Stimulated activated naive B cell treated with anti-CD40 and anti-IgM and Interleukin-4, amounts not matched to agents 10 μg/mL and 1 μg/mL and 100 μg/mL, for 72 hours (primary cell): ENCODE data around the gene RHEBL1.
A peak's percentile ranks its signal among the peaks of the same experiment; 100 is the strongest.

ENCODE experiments used
- ATAC-seq, 2 donors: fragments of 150-1000 bp; cut with Tn5 transposase; replicated peaks; 2 replicates each; pipeline ENCODE4 v1.10.0; 2021; ENCODE audit warnings: moderate library complexity in 1 of 2
- DNase-seq: peaks from one replicate; pipeline ENCODE4 v3.0.0; 2021
- H3K27ac Mint-ChIP-seq: one replicate; pipeline ENCODE4 v1.8.0; 2022; ENCODE audit warnings: mild to moderate bottlenecking, mixed read lengths
- H3K27me3 Mint-ChIP-seq, 2 donors: one replicate each; pipeline ENCODE4 v1.8.0; 2022; ENCODE audit warnings: mixed read lengths in 2 of 2
- H3K36me3 Mint-ChIP-seq, 2 donors: one replicate each; pipeline ENCODE4 v1.8.0; 2022; ENCODE audit warnings: mixed read lengths in 2 of 2, mild to moderate bottlenecking in 1 of 2
- H3K4me1 Mint-ChIP-seq, 2 donors: one replicate each; pipeline ENCODE4 v1.8.0; 2022; ENCODE audit warnings: mixed read lengths in 2 of 2, mild to moderate bottlenecking in 1 of 2
- H3K4me3 Mint-ChIP-seq, 2 donors: one replicate each; pipeline ENCODE4 v1.8.0; 2022; ENCODE audit warnings: mild to moderate bottlenecking in 2 of 2, mixed read lengths in 2 of 2, moderate library complexity in 1 of 2
- H3K9me3 Mint-ChIP-seq, 2 donors: one replicate each; pipeline ENCODE4 v1.8.0; 2022; ENCODE audit warnings: mixed read lengths in 2 of 2, mild to moderate bottlenecking in 1 of 2

The RHEBL1 gene

GRCh38 chr12:49054524-49054923 is 15.3 kb downstream of the RHEBL1 start:
- H3K4me3 Mint-ChIP-seq: no peak overlapping the region
- DNase-seq (no peak), ATAC-seq (no peak)
- no peak overlapping the region for H3K27ac Mint-ChIP-seq
- peaks cover 50 to 73% of the 10 kb centered on the region in 2 donors for H3K4me1 Mint-ChIP-seq
- peaks cover 48 to 61% of the 10 kb centered on the region in 2 donors for H3K36me3 Mint-ChIP-seq
- no peaks in the 10 kb centered on the region for H3K27me3 Mint-ChIP-seq
- H3K9me3 Mint-ChIP-seq: no peaks in the 10 kb centered on the region

GRCh38 chr12:49054096-49054495 is 15.7 kb downstream of the RHEBL1 start:
- no peak overlapping the region for H3K27ac Mint-ChIP-seq
- ATAC-seq (no peak), DNase-seq (no peak)
- H3K9me3 Mint-ChIP-seq: no peaks in the 10 kb centered on the region
- no peaks in the 10 kb centered on the region for H3K27me3 Mint-ChIP-seq
- peaks cover 48 to 64% of the 10 kb centered on the region in 2 donors for H3K36me3 Mint-ChIP-seq
- no peak overlapping the region for H3K4me3 Mint-ChIP-seq
- peaks cover 49 to 69% of the 10 kb centered on the region in 2 donors for H3K4me1 Mint-ChIP-seq

- no peak for ATAC-seq
Measured at GRCh38 chr12:49052451-49053208, 17.1 kb downstream of the RHEBL1 start.

GRCh38 chr12:49051777-49052438 is 17.9 kb downstream of the RHEBL1 start:
- H3K9me3 Mint-ChIP-seq: no peaks in the 10 kb centered on the region
- H3K4me3 Mint-ChIP-seq: no peak overlapping the region
- peaks cover 63 to 77% of the 10 kb centered on the region in 2 donors for H3K36me3 Mint-ChIP-seq
- H3K4me1 Mint-ChIP-seq: peaks cover 32 to 47% of the 10 kb centered on the region in 2 donors
- ATAC-seq (no peak), DNase-seq (no peak)
- no peak overlapping the region for H3K27ac Mint-ChIP-seq
- no peaks in the 10 kb centered on the region for H3K27me3 Mint-ChIP-seq

More at GRCh38 chr12:49052451-49053208, 17.1 kb downstream of the RHEBL1 start:
- Mint-ChIP-seq H3K4me3 (no peak overlapping the region), H3K4me1 (peaks cover 39 to 54% of the 10 kb centered on the region in 2 donors), H3K36me3 (peaks cover 60 to 75% of the 10 kb centered on the region in 2 donors), H3K9me3 (no peaks in the 10 kb centered on the region), H3K27ac (no peak overlapping the region), H3K27me3 (no peaks in the 10 kb centered on the region)
- no peak for DNase-seq

- Mint-ChIP-seq H3K27me3 (no peaks in the 10 kb centered on the region), H3K9me3 (no peaks in the 10 kb centered on the region), H3K27ac (no peak overlapping the region), H3K36me3 (peaks cover 69 to 82% of the 10 kb centered on the region in 2 donors), H3K4me1 (peaks cover 26 to 42% of the 10 kb centered on the region in 2 donors), H3K4me3 (no peak overlapping the region)
- DNase-seq: no peak
- ATAC-seq: no peak
Measured at GRCh38 chr12:49051373-49051764, 18.4 kb downstream of the RHEBL1 start.

- no peak for DNase-seq
- no peaks in the 10 kb centered on the region for H3K27me3 Mint-ChIP-seq
- no peaks in the 10 kb centered on the region for H3K9me3 Mint-ChIP-seq
- H3K4me3 Mint-ChIP-seq: no peak overlapping the region
- H3K36me3 Mint-ChIP-seq: peaks cover 73 to 86% of the 10 kb centered on the region in 2 donors
- peak overlapping the region; percentile 51 for H3K27ac Mint-ChIP-seq
- no peak for ATAC-seq
- peaks cover 20 to 35% of the 10 kb centered on the region in 2 donors for H3K4me1 Mint-ChIP-seq
Measured at GRCh38 chr12:49050507-49051372, 19.0 kb downstream of the RHEBL1 start.

GRCh38 chr12:49049566-49050224 is 20.1 kb downstream of the RHEBL1 start:
- Mint-ChIP-seq H3K27ac (no peak overlapping the region), H3K4me3 (no peak overlapping the region), H3K27me3 (no peaks in the 10 kb centered on the region), H3K9me3 (no peaks in the 10 kb centered on the region), H3K4me1 (peaks cover 15 to 27% of the 10 kb centered on the region in 2 donors), H3K36me3 (peaks cover 71 to 88% of the 10 kb centered on the region in 2 donors)
- no peak for ATAC-seq
- DNase-seq: no peak

- Mint-ChIP-seq H3K4me3 (no peak overlapping the region), H3K27ac (no peak overlapping the region), H3K36me3 (peaks cover 70 to 90% of the 10 kb centered on the region in 2 donors), H3K27me3 (no peaks in the 10 kb centered on the region), H3K9me3 (no peaks in the 10 kb centered on the region), H3K4me1 (peaks cover 17 to 29% of the 10 kb centered on the region in 2 donors)
- DNase-seq (no peak), ATAC-seq (no peak)
Measured at GRCh38 chr12:49048953-49049352, 20.8 kb downstream of the RHEBL1 start.

GRCh38 chr12:49046129-49046895 is 23.5 kb downstream of the RHEBL1 start:
- Mint-ChIP-seq H3K36me3 (peaks cover 75 to 94% of the 10 kb centered on the region in 2 donors), H3K4me3 (no peak overlapping the region), H3K9me3 (no peaks in the 10 kb centered on the region), H3K27me3 (no peaks in the 10 kb centered on the region), H3K4me1 (peaks cover 10 to 23% of the 10 kb centered on the region in 2 donors), H3K27ac (no peak overlapping the region)
- DNase-seq (no peak), ATAC-seq (no peak)

- DNase-seq (no peak), ATAC-seq (no peak)
- peaks cover 11 to 16% of the 10 kb centered on the region in 2 donors for H3K4me1 Mint-ChIP-seq
- H3K4me3 Mint-ChIP-seq: no peak overlapping the region
- no peak overlapping the region for H3K27ac Mint-ChIP-seq
- H3K27me3 Mint-ChIP-seq: no peaks in the 10 kb centered on the region
- no peaks in the 10 kb centered on the region for H3K9me3 Mint-ChIP-seq
- peaks cover 75 to 92% of the 10 kb centered on the region in 2 donors for H3K36me3 Mint-ChIP-seq
Measured at GRCh38 chr12:49044660-49045059, 25.1 kb downstream of the RHEBL1 start.

GRCh38 chr12:49043856-49044258 is 25.9 kb downstream of the RHEBL1 start:
- peaks cover 78 to 90% of the 10 kb centered on the region in 2 donors for H3K36me3 Mint-ChIP-seq
- H3K27ac Mint-ChIP-seq: no peak overlapping the region
- peaks cover 11 to 16% of the 10 kb centered on the region in 2 donors for H3K4me1 Mint-ChIP-seq
- no peaks in the 10 kb centered on the region for H3K27me3 Mint-ChIP-seq
- no peaks in the 10 kb centered on the region for H3K9me3 Mint-ChIP-seq
- no peak overlapping the region for H3K4me3 Mint-ChIP-seq
- peak; percentile 83 to 91 for ATAC-seq
- DNase-seq: peak; percentile 29

GRCh38 chr12:49043241-49043640 is 26.5 kb downstream of the RHEBL1 start:
- no peaks in the 10 kb centered on the region for H3K9me3 Mint-ChIP-seq
- H3K27ac Mint-ChIP-seq: no peak overlapping the region

GRCh38 chr12:49041881-49042484 is 27.8 kb downstream of the RHEBL1 start:
- H3K27me3 Mint-ChIP-seq: no peaks in the 10 kb centered on the region
- H3K36me3 Mint-ChIP-seq: peaks cover 75 to 88% of the 10 kb centered on the region in 2 donors

More at GRCh38 chr12:49043241-49043640, 26.5 kb downstream of the RHEBL1 start:
- no peak for DNase-seq
- no peak for ATAC-seq
- Mint-ChIP-seq H3K4me1 (peaks cover 11 to 16% of the 10 kb centered on the region in 2 donors), H3K36me3 (peaks cover 77 to 90% of the 10 kb centered on the region in 2 donors), H3K27me3 (no peaks in the 10 kb centered on the region), H3K4me3 (no peak overlapping the region)

More at GRCh38 chr12:49041881-49042484, 27.8 kb downstream of the RHEBL1 start:
- Mint-ChIP-seq H3K4me3 (no peak overlapping the region), H3K4me1 (peaks cover 11 to 16% of the 10 kb centered on the region in 2 donors), H3K27ac (peak overlapping the region; percentile 37), H3K9me3 (no peaks in the 10 kb centered on the region)
- DNase-seq: no peak
- ATAC-seq: no peak
